Hepatocyte (in vitro differentiated cells): Measurements from ENCODE around the gene GOLT1A. TPM values are rescaled to one million over a fixed set of nuclear protein-coding genes. Genes with fewer than 3 reads are reported as not detected.

Experiments
- DNase-seq: peaks from one replicate; pipeline ENCODE4 v3.0.0-alpha.2; 2016; ENCODE audit warnings: low spot score
- H2AFZ ChIP-seq: fragments of 200-600 bp; sonication (generic); 2 replicates; pipeline ENCODE4 v1.6.0; 2016; ENCODE audit warnings: antibody characterized with exemption, mild to moderate bottlenecking
- H3K27ac ChIP-seq: fragments of 200-600 bp; sonication (generic); 2 replicates; pipeline ENCODE4 v1.5.1; 2016; ENCODE audit warnings: mild to moderate bottlenecking
- H3K27me3 ChIP-seq: fragments of 200-600 bp; sonication (generic); 2 replicates; pipeline ENCODE4 v1.6.1; 2016
- H3K36me3 ChIP-seq: fragments of 200-600 bp; sonication (generic); replicated peaks from 2 replicates; pipeline ENCODE4 v1.5.1; 2016; ENCODE audit warnings: low read depth; ENCODE audit not compliant: insufficient read depth
- H3K4me1 ChIP-seq: fragments of 200-600 bp; sonication (generic); 2 replicates; pipeline ENCODE4 v1.5.1; 2016; ENCODE audit warnings: mild to moderate bottlenecking, moderate library complexity; ENCODE audit not compliant: insufficient read depth
- H3K4me2 ChIP-seq: fragments of 200-600 bp; sonication (generic); 2 replicates; pipeline ENCODE4 v1.6.0; 2016
- H3K4me3 ChIP-seq: fragments of 200-600 bp; sonication (generic); 2 replicates; pipeline ENCODE4 v1.5.1; 2016; ENCODE audit warnings: mild to moderate bottlenecking
- H3K79me2 ChIP-seq: fragments of 200-600 bp; sonication (generic); 2 replicates; pipeline ENCODE4 v1.6.0; 2017; ENCODE audit warnings: mild to moderate bottlenecking
- H3K9me2 ChIP-seq: fragments of 200-600 bp; sonication (generic); replicated peaks from 2 replicates; pipeline ENCODE4 v1.6.0; 2017; ENCODE audit warnings: mild to moderate bottlenecking; ENCODE audit not compliant: insufficient read depth
- H3K9me3 ChIP-seq: fragments of 200-600 bp; sonication (generic); 2 replicates; pipeline ENCODE4 v1.5.1; 2016; ENCODE audit warnings: low read depth, mild to moderate bottlenecking
- H4K20me1 ChIP-seq: fragments of 200-600 bp; sonication (generic); 2 replicates; pipeline ENCODE4 v1.6.0; 2016; ENCODE audit warnings: mild to moderate bottlenecking; ENCODE audit not compliant: insufficient read depth, poor library complexity, severe bottlenecking
- EZH2 ChIP-seq: fragments of 200-600 bp; sonication (generic); IDR thresholded peaks from 2 replicates; pipeline ENCODE4 v1.6.1; 2016; ENCODE audit warnings: antibody characterized with exemption, mild to moderate bottlenecking, borderline replicate concordance
- EZH2phosphoT487 ChIP-seq: fragments of 200-600 bp; sonication (generic); IDR thresholded peaks from one replicate; pipeline ENCODE4 v1.6.1; 2018; ENCODE audit warnings: antibody characterized with exemption, mild to moderate bottlenecking, low read depth, moderate library complexity; ENCODE audit not compliant: unreplicated experiment, severe bottlenecking
- WGBS: methylation state at CpG from one replicate; pipeline ENCODE4 v1.1.6; 2016; ENCODE audit warnings: low lambda C conversion rate; ENCODE audit errors: missing lambda C conversion rate; 5-methylcytosine and 5-hydroxymethylcytosine counted together
- polyA plus RNA-seq: library from polyadenylated mRNA; unstranded; fragments of >200 nt; fragmentation: Nextera tagmentation; extraction: Ambion mirVana; gene quantifications from 2 replicates; pipeline ENCODE4 v1.2.1, GENCODE V29; 2016
- total RNA-seq: library from RNA; depleted of rRNA; stranded (reverse); fragments of >200 nt; gene quantifications from 2 replicates; pipeline ENCODE4 v1.2.3, GENCODE V29; 2014
- TF ChIP-seq, protein P1 (sequence below): fragments of 200-600 bp; sonication (generic); IDR thresholded peaks from 2 replicates; pipeline ENCODE4 v1.5.1; 2016; ENCODE audit warnings: antibody characterized with exemption, mild to moderate bottlenecking; ENCODE audit not compliant: poor library complexity

Gene GOLT1A
- total and polyA plus RNA-seq, 2 experiments from 2014 or later = 13.6 to 36.0 TPM

DNA sequence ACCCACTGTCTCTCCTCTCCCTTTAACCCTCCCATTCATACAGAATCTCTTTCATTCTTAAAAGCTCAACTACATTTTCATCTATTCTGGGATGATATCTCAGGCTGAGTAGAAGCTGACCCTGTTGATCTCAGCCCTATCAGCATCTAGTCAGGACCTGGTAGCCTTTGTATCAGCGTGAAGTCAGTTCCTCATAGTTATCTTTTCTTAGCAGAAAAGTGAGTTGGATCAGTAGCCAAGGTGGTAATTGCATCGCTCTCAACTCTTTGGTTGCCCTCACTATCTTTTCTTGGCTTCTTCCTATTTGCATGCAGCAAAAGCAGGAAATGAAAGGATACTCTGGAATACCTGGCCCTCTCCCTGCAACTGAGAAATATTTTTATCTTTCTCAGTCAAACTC lies 13.6 kb upstream of the GOLT1A start:
- TF ChIP-seq, protein P1, sequence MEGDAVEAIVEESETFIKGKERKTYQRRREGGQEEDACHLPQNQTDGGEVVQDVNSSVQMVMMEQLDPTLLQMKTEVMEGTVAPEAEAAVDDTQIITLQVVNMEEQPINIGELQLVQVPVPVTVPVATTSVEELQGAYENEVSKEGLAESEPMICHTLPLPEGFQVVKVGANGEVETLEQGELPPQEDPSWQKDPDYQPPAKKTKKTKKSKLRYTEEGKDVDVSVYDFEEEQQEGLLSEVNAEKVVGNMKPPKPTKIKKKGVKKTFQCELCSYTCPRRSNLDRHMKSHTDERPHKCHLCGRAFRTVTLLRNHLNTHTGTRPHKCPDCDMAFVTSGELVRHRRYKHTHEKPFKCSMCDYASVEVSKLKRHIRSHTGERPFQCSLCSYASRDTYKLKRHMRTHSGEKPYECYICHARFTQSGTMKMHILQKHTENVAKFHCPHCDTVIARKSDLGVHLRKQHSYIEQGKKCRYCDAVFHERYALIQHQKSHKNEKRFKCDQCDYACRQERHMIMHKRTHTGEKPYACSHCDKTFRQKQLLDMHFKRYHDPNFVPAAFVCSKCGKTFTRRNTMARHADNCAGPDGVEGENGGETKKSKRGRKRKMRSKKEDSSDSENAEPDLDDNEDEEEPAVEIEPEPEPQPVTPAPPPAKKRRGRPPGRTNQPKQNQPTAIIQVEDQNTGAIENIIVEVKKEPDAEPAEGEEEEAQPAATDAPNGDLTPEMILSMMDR = no peak
- no peak for TF ChIP-seq EZH2
- no peaks in the 10 kb centered on the region for H3K9me3 ChIP-seq
- H3K79me2 ChIP-seq = no peaks in the 10 kb centered on the region
- no peaks in the 10 kb centered on the region for H3K36me3 ChIP-seq
- no peak for DNase-seq
- no peaks in the 10 kb centered on the region for H3K27me3 ChIP-seq
- no peaks in the 10 kb centered on the region for H3K9me2 ChIP-seq
- no peaks in the 10 kb centered on the region for H4K20me1 ChIP-seq
- H3K4me1 ChIP-seq = peaks cover 14% of the 10 kb centered on the region
- H3K4me2 ChIP-seq = no peak overlapping the region
- no peak overlapping the region for H2AFZ ChIP-seq
- H3K4me3 ChIP-seq = no peak overlapping the region
- peak overlapping the region; percentile 81 for H3K27ac ChIP-seq
- 97% methylated on average over 2 of the region's 2 CpGs for WGBS

DNA sequence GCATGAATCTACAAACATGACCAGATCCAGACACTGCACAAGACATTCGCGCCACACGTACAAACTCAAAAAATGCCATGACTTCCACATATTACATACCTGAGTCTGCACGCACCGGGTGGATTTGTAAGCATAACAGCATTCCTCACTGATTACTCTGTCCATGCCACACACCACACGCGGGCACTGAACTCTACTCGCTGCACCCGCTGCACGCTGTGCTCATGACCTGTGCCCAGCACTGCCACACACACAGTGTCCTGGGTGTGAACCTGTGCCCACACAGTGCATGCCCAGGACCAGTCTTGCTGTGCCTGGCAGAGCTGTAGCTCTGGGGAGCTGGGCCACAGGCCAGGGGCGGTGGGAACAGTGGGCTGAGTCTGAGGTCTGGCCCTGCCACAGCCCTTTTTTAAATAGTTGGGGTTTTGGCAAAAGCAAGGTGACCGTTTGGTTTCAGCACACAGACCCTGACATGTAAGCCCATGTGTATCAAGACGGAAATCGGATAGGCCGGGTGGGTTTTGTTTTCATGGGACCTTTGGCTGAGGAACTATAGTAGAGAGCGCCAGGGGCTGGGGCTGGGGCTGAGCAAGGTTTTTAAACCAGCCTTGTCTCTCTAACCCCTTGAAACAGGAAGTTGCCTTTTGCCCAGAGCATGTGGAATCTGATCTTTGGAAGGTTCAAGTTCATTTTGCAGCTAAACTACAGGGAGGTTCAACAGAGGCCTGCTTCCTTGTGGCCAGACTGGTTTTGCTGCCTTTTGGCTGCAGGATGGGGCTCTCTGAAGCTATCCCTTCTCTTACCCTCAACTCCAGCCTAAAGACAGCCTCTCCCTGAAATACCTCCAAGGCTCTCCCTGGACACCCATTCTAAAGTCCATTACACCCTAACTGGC lies 12.3 kb upstream of the GOLT1A start:
- Histone ChIP-seq H2AFZ (no peak overlapping the region), H3K27ac (peak overlapping the region; percentile 81)
- WGBS = 84% methylated on average over 16 of the region's 16 CpGs

DNA sequence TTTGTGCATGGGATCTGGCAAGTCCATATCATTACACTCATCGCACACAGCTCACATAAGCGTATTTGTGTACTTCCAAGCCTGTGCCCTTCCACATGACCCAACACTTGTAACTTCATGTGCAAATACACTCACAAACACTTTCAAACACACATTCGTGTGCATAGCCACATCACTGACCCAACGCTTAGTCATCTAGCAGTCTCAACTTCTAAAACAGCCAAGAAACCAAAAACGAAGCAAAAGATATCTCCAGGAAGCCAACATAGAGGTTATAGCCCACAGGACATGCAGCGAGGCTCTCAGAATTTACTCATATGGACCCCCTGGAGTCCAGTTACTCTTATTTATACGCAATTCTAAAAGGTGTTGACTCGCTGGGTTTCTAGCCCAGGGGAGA lies 10.9 kb upstream of the GOLT1A start:
- Histone ChIP-seq H3K27me3 (no peaks in the 10 kb centered on the region), H3K27ac (no peak overlapping the region), H3K4me1 (peaks cover 14% of the 10 kb centered on the region), H2AFZ (no peak overlapping the region), H3K79me2 (no peaks in the 10 kb centered on the region), H4K20me1 (no peaks in the 10 kb centered on the region), H3K4me2 (no peak overlapping the region), H3K9me2 (no peaks in the 10 kb centered on the region), H3K9me3 (no peaks in the 10 kb centered on the region), H3K4me3 (no peak overlapping the region), H3K36me3 (no peaks in the 10 kb centered on the region)
- DNase-seq = no peak
- WGBS = 72% methylated on average over 8 of the region's 8 CpGs
- TF ChIP-seq, protein P1 = no peak
- TF ChIP-seq EZH2phosphoT487 (no peak), EZH2 (no peak)

More for the DNA sequence above, 12.3 kb upstream of the GOLT1A start:
- no peaks in the 10 kb centered on the region for H3K27me3 ChIP-seq
- TF ChIP-seq EZH2 (no peak), EZH2phosphoT487 (no peak)
- TF ChIP-seq, protein P1 = no peak
- no peak for DNase-seq
- peak overlapping the region; percentile 15 for H3K4me2 ChIP-seq
- H3K9me2 ChIP-seq = no peaks in the 10 kb centered on the region
- H3K79me2 ChIP-seq = no peaks in the 10 kb centered on the region
- H3K4me3 ChIP-seq = no peak overlapping the region
- H3K36me3 ChIP-seq = no peaks in the 10 kb centered on the region
- no peaks in the 10 kb centered on the region for H3K9me3 ChIP-seq
- H4K20me1 ChIP-seq = no peaks in the 10 kb centered on the region
- H3K4me1 ChIP-seq = peaks cover 14% of the 10 kb centered on the region
